GM18951 (cell line): ENCODE measurements around the gene HS3ST5.
"Not testable (repeated sequence)": the region's sequence is repeated elsewhere in the genome, so short reads cannot be mapped to it uniquely, and the experiment has no call there.

Source experiments
- POLR2A ChIP-seq: IDR thresholded peaks from 4 replicates; pipeline ENCODE4 v1.6.1; 2011; ENCODE audit warnings: mild to moderate bottlenecking; ENCODE audit not compliant: insufficient read length, insufficient read depth; ENCODE audit errors: extremely low read depth
- in situ Hi-C: fragments of 300-500 bp; cut with MboI; formaldehyde crosslinking; loops from one replicate; pipeline ENCODE4 v1.12.0; 2022; ENCODE audit warnings: low sequenced_read_pairs, mixed read lengths, inconsistent platforms; ENCODE audit not compliant: unreplicated experiment

The HS3ST5 gene

GRCh38 chr6:114100215-114100994 lies 242.4 kb downstream of the HS3ST5 start:
- in situ Hi-C loops: no loop called here
- no peak for TF ChIP-seq POLR2A

GRCh38 chr6:114096561-114097172 lies 246.2 kb downstream of the HS3ST5 start:
- in situ Hi-C loops: no loop called here
- TF ChIP-seq POLR2A: no peak

GRCh38 chr6:114092943-114093342 lies 249.9 kb downstream of the HS3ST5 start:
- in situ Hi-C loops: no loop called here
- TF ChIP-seq POLR2A: no peak

- TF ChIP-seq POLR2A: no peak
- in situ Hi-C loops: no loop called here
Measured at GRCh38 chr6:114090626-114091025, 252.2 kb downstream of the HS3ST5 start.

- no peak for TF ChIP-seq POLR2A
- in situ Hi-C loops: no loop called here
Measured at GRCh38 chr6:114087496-114087895, 255.3 kb downstream of the HS3ST5 start.

- TF ChIP-seq POLR2A: no peak
- in situ Hi-C loops: no loop called here
Measured at GRCh38 chr6:114085211-114085610, 257.6 kb downstream of the HS3ST5 start.

GRCh38 chr6:114084327-114084890 lies 258.4 kb downstream of the HS3ST5 start:
- no peak for TF ChIP-seq POLR2A
- in situ Hi-C loops: no loop called here

- TF ChIP-seq POLR2A: no peak
- in situ Hi-C loops: no loop called here
Measured at GRCh38 chr6:114083251-114083650, 259.6 kb downstream of the HS3ST5 start.

- in situ Hi-C loops: no loop called here
- TF ChIP-seq POLR2A: no peak
Measured at GRCh38 chr6:114081730-114082129, 261.1 kb downstream of the HS3ST5 start.

- in situ Hi-C loops: no loop called here
- no peak for TF ChIP-seq POLR2A
Measured at GRCh38 chr6:114080891-114081510, 261.8 kb downstream of the HS3ST5 start.

GRCh38 chr6:114080410-114080809 lies 262.4 kb downstream of the HS3ST5 start:
- in situ Hi-C loops: not testable (repeated sequence)

GRCh38 chr6:114075777-114076176 lies 267.0 kb downstream of the HS3ST5 start:
- TF ChIP-seq POLR2A: no peak
- in situ Hi-C loops: no loop called here

GRCh38 chr6:114075300-114075699 lies 267.5 kb downstream of the HS3ST5 start:
- in situ Hi-C loops: no loop called here
- no peak for TF ChIP-seq POLR2A

- no peak for TF ChIP-seq POLR2A
- in situ Hi-C loops: no loop called here
Measured at GRCh38 chr6:114068771-114069170, 274.1 kb downstream of the HS3ST5 start.
